DMS53 (cell line): ENCODE results near the gene STN1.

Experiments used
- DNase-seq: peaks from one replicate; lab custom pipeline; 2025; lab: John Stamatoyannopoulos, UW

Gene STN1

GRCh38 chr10:103918053-103918846, at the start of gene STN1:
Gene STN1, minus strand, starts transcription at chr10:103918184. Its CDS starts 590 bp downstream, at chr10:103917594.
- DNase-seq: peak; percentile 98

DNA sequence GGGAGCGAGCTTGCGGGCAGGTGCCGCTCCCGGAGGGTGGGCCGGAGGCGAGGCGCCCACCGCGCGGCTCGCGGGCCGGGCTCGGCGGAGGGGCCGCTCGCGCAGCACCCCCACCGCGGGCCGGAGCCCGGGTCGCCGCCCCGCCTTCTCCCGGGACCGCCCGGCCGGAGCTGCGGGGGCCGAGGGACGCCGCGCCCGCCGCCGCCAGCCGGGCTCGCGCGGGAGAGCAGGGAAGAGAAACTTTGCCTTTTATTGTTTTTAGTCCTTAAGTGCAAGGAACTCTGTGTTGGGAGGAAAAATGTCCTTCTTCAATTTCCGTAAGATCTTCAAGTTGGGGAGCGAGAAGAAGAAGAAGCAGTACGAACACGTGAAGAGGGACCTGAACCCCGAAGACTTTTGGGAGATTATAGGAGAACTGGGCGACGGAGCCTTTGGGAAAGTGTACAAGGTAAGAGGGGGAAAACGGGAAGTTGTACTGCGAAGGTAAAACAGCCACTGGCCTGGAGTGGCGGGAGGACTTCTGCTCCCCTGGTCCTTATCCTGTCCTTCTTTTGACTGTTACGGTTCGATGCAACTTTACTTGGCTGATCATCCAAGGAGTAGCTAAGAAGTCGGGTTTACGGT, 49.6 kb upstream of the STN1 start:
- peak; percentile 70 for DNase-seq

- DNase-seq: peak; percentile 95
Measured at GRCh38 chr10:103966671-103967447, 48.9 kb upstream of the STN1 start, which contains the start of gene SLK. Gene SLK, plus strand, starts transcription at chr10:103967140. Its CDS starts 606 bp downstream, at chr10:103967746.

DNA sequence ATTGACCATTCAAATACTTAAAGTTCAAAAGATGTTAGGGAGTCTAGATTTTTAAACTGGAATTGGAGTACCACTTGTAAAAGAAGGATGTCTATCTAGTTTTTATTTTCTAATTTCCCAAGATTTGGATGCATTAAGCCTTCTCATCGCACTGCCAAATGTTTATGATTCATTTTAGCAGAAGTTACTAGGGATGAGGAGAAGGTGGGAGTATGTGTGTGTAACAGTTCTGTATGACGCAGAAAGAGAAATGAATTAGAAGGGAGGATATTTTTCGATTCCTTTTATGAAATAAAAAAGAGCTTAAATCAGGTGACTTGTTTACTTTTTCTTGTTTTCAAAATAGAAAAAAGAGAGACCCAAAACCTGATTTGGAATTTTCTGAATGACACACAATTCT, 42.1 kb upstream of the STN1 start:
- DNase-seq: no peak

DNA sequence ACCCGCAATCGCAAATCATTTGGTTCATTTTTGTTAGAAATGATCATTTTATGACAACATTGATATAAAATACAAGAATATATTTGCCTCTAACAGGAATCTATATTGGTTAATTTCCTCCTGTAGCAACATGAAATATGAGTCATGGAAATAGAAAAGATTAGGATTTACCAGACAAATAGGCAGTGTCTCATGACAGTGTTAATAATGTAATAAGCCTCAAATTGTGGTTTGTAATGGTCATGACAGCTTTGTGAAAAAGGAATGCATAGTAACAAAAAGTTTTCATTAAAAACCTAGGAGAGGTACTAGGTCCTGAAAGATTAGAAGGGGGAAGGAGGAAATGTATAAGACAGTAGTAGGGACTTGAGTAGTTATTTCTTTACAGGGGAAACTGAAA, 41.0 kb upstream of the STN1 start:
- no peak for DNase-seq

- no peak for DNase-seq
Measured at GRCh38 chr10:103954543-103954942, 36.6 kb upstream of the STN1 start.

DNA sequence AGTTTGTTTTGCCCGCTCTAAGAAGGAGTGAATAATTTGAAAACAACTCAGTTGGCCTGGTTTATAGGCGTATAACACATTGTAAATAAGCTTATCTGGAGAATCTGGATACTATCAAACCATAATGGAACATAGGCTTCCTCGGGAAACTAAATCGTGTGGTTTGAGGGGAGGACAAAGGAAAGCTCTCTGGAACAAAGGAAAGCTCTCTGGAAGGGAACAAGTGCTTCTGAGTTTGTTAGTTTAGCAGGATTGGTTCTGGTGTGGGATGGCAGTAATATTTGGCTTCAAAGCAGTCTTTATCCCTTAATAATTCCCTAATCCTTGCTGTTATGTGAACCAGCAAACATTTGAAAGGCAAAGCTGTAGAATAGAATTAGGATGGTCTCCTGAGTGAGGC, 34.0 kb upstream of the STN1 start:
- no peak for DNase-seq

DNA sequence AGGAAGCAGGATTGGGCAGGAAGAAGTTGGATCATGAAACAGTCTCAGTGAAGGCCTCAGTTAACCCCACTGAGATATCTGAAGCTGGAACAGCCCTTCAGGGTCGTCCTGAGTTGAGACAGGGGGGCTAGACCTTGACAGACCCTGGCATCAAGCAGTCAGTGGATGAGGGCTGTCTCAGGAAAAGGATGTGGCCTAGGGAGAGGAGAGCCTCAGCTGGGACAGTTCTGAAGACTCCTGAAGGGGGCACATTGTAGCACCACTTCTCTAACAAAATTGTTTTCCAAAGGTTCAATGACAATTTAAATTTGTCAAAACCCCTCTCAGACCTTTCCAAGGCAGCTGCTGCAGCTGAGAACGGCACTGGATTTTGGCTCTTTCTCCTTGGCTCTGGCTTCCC, 33.2 kb upstream of the STN1 start:
- DNase-seq: no peak

DNA sequence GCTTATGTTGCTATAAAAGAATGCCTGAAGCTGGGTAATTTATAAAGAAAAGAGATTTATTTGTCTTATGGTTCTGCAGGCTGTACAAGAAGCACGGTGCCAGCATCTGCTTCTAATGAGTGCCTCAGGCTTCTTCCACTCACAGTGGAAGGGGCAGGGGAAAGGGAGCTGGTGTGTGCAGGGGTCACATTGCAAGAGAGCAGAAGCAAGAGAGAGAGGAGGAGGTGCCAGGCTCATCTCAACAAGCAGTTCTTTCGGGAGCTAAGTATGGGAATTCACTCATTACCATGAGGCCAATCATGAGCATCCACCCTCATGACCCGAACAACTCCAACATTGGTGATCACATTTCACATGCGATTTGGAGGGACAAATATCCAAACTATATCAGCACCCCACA, 31.7 kb upstream of the STN1 start:
- DNase-seq: no peak

DNA sequence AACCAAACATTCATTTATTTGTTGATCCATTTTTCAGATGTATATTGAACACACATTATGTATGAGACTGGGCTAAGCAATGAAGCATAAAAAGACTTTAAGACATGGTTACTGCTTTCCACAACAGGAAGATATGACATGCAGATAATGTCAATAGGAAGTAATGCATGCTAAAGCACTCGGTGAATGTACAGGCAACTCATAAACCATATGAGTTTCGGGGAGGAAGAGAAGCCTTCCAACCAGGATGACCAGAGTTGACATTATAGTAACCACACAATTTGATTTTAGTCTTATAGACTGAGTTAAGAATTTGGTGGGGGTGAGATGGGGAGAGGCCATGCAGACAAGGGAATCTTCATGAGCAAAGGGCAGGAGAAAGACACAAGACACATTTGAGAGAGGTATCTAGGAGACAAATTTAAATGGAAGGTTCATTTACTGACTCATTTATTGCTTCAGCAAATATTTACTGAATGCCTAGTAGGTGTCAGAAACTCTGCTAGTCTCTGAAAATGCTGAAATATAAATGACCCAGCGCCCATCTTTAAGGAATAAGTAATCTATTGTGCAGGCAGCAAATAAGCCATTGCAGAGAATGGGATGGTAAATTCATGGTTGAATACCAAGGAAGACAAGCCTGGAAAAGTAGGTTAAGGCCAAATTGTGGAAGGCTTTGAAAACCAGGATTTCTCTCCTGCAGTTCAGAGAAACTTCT, 30.0 kb upstream of the STN1 start:
- peak; percentile 53 for DNase-seq

- no peak for DNase-seq
Measured at GRCh38 chr10:103942866-103943265, 24.9 kb upstream of the STN1 start.

GRCh38 chr10:103941801-103942200, 23.8 kb upstream of the STN1 start:
- DNase-seq: no peak

GRCh38 chr10:103939522-103939921, 21.5 kb upstream of the STN1 start:
- no peak for DNase-seq

GRCh38 chr10:103936022-103936421, 18.0 kb upstream of the STN1 start:
- DNase-seq: no peak

- no peak for DNase-seq
Measured at GRCh38 chr10:103934308-103934707, 16.3 kb upstream of the STN1 start.

DNA sequence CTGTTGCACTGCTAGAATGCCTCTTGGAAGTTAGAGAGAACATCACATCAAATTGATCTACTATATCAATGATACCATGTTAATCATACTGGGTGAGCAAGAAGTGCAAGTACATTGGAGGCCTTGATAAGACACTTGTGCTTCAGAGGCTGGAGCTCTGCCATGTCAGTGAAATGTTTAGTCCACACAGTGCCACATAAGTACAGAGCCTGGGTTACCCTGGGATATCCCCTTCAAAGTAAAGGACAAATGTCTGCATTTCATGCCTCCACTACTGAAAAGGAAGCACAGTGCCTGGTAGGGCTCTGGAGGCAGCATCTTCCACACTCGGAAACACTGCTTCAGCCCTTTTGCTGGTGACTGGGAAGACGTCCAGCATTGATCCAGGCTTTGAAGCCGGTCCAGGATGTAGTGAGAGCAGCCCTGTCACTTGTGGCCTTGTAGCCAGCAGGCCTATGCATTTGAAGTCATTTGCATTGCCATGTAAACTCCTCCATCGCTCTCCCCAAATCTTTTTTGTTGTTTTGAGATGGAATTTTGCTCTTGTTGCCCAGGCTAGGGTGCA, 15.7 kb upstream of the STN1 start:
- DNase-seq: no peak

- no peak for DNase-seq
Measured at GRCh38 chr10:103932971-103933370, 15.0 kb upstream of the STN1 start.

DNA sequence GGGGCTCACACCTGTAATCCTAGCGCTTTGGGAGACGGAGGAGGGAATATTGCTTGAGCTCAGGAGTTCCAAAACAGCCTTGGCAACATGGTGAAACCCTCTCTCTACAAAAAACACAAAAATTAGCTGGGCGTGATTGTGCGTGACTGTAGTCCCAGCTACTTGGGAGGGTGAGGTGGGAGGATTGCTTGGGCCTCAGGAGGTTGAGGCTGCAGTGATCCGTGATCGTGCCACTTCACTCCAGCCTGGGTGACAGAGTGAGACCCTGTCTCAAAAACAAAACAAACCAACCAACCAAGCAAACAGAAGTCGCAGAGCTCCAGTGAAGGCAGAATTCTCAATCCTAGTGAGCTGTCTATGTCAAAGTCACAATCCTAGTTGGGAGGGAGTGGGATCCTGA, 14.3 kb upstream of the STN1 start:
- DNase-seq: no peak

DNA sequence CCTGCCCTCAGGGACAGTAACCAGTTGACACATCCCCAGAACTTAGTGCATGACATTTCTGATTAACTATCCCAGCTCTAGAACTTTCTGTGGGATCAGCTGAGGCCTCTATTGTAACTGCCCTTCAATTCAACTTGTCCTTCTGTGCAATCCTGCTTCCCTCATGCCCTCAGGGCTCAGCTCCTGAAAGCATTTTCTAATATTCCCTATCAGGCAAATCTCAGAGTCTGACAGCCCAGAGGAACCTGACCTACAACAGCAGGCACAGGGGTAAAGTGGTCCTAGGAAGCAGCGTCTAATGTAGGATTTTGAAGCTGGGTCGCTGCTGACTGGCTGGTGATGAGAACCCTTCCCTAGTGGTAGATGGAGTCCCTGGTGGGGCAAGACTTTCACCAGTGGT, 13.6 kb upstream of the STN1 start:
- no peak for DNase-seq

GRCh38 chr10:103930881-103931280, 12.9 kb upstream of the STN1 start:
- no peak for DNase-seq

- no peak for DNase-seq
Measured at GRCh38 chr10:103930449-103930848, 12.5 kb upstream of the STN1 start.

GRCh38 chr10:103929381-103929921, 11.5 kb upstream of the STN1 start:
- no peak for DNase-seq
